ENCODE results near the gene CDH4. TPM values are rescaled to one million over a fixed set of nuclear protein-coding genes. Genes with fewer than 3 reads are reported as not detected.

The CDH4 gene
- total RNA-seq, 1 experiment from 2014 or later, result not detected

DNA sequence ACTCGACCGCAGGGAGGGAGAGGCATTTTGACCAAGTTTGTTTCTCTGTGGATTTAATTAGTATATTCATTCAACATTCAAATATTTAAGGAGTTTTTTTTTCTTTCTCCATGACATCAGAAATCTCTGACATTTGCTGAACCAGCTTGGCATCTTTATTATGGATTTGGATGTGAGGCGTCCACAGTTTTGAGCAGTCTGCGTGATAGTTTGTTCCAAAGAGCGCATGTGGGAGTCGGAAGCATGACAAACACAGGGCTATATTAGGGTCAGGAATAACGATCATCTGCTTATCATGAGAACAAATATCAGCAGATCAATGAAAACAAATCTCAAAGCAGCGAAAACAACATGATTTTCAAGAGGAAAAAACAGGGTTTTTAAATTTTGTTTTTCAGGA lies 373.2 kb downstream of the CDH4 start:
- TF ChIP-seq, protein P1, sequence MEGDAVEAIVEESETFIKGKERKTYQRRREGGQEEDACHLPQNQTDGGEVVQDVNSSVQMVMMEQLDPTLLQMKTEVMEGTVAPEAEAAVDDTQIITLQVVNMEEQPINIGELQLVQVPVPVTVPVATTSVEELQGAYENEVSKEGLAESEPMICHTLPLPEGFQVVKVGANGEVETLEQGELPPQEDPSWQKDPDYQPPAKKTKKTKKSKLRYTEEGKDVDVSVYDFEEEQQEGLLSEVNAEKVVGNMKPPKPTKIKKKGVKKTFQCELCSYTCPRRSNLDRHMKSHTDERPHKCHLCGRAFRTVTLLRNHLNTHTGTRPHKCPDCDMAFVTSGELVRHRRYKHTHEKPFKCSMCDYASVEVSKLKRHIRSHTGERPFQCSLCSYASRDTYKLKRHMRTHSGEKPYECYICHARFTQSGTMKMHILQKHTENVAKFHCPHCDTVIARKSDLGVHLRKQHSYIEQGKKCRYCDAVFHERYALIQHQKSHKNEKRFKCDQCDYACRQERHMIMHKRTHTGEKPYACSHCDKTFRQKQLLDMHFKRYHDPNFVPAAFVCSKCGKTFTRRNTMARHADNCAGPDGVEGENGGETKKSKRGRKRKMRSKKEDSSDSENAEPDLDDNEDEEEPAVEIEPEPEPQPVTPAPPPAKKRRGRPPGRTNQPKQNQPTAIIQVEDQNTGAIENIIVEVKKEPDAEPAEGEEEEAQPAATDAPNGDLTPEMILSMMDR (IDR thresholded peaks at IDR 0.05), result no peak
- TF ChIP-seq POLR2AphosphoS5 (IDR thresholded peaks at IDR 0.05; ENCODE audit: low read depth, low read length) (no peak), TCF7L2 (IDR thresholded peaks at IDR 0.05; ENCODE audit: low read depth, low read length) (no peak), SIN3A (IDR thresholded peaks at IDR 0.05; ENCODE audit: borderline replicate concordance, insufficient read depth, low read depth, low read length) (no peak)
- TF ChIP-seq, protein P2, sequence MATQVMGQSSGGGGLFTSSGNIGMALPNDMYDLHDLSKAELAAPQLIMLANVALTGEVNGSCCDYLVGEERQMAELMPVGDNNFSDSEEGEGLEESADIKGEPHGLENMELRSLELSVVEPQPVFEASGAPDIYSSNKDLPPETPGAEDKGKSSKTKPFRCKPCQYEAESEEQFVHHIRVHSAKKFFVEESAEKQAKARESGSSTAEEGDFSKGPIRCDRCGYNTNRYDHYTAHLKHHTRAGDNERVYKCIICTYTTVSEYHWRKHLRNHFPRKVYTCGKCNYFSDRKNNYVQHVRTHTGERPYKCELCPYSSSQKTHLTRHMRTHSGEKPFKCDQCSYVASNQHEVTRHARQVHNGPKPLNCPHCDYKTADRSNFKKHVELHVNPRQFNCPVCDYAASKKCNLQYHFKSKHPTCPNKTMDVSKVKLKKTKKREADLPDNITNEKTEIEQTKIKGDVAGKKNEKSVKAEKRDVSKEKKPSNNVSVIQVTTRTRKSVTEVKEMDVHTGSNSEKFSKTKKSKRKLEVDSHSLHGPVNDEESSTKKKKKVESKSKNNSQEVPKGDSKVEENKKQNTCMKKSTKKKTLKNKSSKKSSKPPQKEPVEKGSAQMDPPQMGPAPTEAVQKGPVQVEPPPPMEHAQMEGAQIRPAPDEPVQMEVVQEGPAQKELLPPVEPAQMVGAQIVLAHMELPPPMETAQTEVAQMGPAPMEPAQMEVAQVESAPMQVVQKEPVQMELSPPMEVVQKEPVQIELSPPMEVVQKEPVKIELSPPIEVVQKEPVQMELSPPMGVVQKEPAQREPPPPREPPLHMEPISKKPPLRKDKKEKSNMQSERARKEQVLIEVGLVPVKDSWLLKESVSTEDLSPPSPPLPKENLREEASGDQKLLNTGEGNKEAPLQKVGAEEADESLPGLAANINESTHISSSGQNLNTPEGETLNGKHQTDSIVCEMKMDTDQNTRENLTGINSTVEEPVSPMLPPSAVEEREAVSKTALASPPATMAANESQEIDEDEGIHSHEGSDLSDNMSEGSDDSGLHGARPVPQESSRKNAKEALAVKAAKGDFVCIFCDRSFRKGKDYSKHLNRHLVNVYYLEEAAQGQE (IDR thresholded peaks at IDR 0.05; ENCODE audit: insufficient read depth in 1 of 2, low read depth in 2 of 2, low read length in 1 of 2), result no peak
- H3K4me1 ChIP-seq (ENCODE audit: control insufficient read depth, insufficient read depth, low read length), result no peaks in the 10 kb centered on the region
- H3K36me3 ChIP-seq (ENCODE audit: control insufficient read depth, insufficient read depth, low read length), result no peaks in the 10 kb centered on the region
- H3K9me3 ChIP-seq (ENCODE audit: control insufficient read depth, insufficient read depth, low read depth, low read length), result no peaks in the 10 kb centered on the region
- peaks cover 7% of the 10 kb centered on the region for H3K27me3 ChIP-seq (ENCODE audit: control insufficient read depth, insufficient read depth, low read length)
- POLR2A ChIA-PET, result no interaction called here
- no peak overlapping the region for H3K27ac ChIP-seq (ENCODE audit: low read length)
- no TSS peak for BruUV-seq (replicated peaks)
- intact Hi-C loops (cut with micrococcal nuclease; ENCODE audit: unreplicated experiment), result no loop called here
- no peak overlapping the region for H3K4me3 ChIP-seq (ENCODE audit: low read depth in 2 of 2, low read length in 2 of 2)
- DNase-seq (ENCODE audit: low read depth, low spot score), result no peak
- in situ Hi-C loops (cut with HindIII; ENCODE audit: low pct_unique_long_range_greater_than_20kb, low sequenced_read_pairs), result no loop called here
- CTCF ChIA-PET, result no interaction called here
- ATAC-seq, result no peak

DNA sequence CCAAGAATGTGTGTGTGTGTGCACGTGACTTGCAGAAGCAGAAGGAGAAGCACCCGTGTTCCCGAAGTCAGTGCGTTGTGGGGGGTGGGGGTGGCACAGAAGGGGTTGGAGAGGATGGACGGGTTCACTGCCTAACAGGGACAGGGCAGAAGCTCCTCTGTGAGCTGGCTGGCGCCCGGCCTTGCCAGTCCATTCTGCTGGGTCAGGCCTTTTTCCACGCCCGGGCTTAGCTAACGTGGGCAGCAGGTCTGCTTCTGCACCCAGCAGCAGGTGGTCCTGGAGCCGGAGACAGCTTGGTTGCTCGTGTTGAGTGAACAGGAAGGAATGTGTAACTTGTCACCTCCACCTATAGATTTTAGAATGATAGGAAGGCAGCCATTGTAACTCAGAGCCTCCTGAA lies 374.4 kb downstream of the CDH4 start:
- intact Hi-C loops (cut with micrococcal nuclease; ENCODE audit: unreplicated experiment) (no loop called here), in situ Hi-C loops (cut with HindIII; ENCODE audit: low pct_unique_long_range_greater_than_20kb, low sequenced_read_pairs) (no loop called here)
- ChIA-PET POLR2A (no interaction called here), CTCF (no interaction called here)
- Histone ChIP-seq H3K9me3 (ENCODE audit: control insufficient read depth, insufficient read depth, low read depth, low read length) (no peaks in the 10 kb centered on the region), H3K4me1 (ENCODE audit: control insufficient read depth, insufficient read depth, low read length) (no peaks in the 10 kb centered on the region), H3K27ac (ENCODE audit: low read length) (no peak overlapping the region), H3K4me3 (ENCODE audit: low read depth in 2 of 2, low read length in 2 of 2) (no peak overlapping the region), H3K36me3 (ENCODE audit: control insufficient read depth, insufficient read depth, low read length) (no peaks in the 10 kb centered on the region), H3K27me3 (ENCODE audit: control insufficient read depth, insufficient read depth, low read length) (peaks cover 7% of the 10 kb centered on the region)
- BruUV-seq (replicated peaks), result no TSS peak
- TF ChIP-seq, protein P2 (IDR thresholded peaks at IDR 0.05; ENCODE audit: insufficient read depth in 1 of 2, low read depth in 2 of 2, low read length in 1 of 2), result no peak
- TF ChIP-seq POLR2AphosphoS5 (IDR thresholded peaks at IDR 0.05; ENCODE audit: low read depth, low read length) (no peak), TCF7L2 (IDR thresholded peaks at IDR 0.05; ENCODE audit: low read depth, low read length) (no peak), SIN3A (IDR thresholded peaks at IDR 0.05; ENCODE audit: borderline replicate concordance, insufficient read depth, low read depth, low read length) (no peak)
- TF ChIP-seq, protein P1 (IDR thresholded peaks at IDR 0.05), result no peak
- DNase-seq (ENCODE audit: low read depth, low spot score), result no peak
- no peak for ATAC-seq
